HG03159 (cell line): ENCODE data around the gene DLEC1.

Experiments
- ATAC-seq: cut with Tn5 transposase; IDR thresholded peaks from one replicate; pipeline ENCODE4 v1.9.1; 2021; ENCODE audit warnings: mild to moderate bottlenecking, moderate library complexity; ENCODE audit not compliant: unreplicated experiment

The DLEC1 gene, protein sequence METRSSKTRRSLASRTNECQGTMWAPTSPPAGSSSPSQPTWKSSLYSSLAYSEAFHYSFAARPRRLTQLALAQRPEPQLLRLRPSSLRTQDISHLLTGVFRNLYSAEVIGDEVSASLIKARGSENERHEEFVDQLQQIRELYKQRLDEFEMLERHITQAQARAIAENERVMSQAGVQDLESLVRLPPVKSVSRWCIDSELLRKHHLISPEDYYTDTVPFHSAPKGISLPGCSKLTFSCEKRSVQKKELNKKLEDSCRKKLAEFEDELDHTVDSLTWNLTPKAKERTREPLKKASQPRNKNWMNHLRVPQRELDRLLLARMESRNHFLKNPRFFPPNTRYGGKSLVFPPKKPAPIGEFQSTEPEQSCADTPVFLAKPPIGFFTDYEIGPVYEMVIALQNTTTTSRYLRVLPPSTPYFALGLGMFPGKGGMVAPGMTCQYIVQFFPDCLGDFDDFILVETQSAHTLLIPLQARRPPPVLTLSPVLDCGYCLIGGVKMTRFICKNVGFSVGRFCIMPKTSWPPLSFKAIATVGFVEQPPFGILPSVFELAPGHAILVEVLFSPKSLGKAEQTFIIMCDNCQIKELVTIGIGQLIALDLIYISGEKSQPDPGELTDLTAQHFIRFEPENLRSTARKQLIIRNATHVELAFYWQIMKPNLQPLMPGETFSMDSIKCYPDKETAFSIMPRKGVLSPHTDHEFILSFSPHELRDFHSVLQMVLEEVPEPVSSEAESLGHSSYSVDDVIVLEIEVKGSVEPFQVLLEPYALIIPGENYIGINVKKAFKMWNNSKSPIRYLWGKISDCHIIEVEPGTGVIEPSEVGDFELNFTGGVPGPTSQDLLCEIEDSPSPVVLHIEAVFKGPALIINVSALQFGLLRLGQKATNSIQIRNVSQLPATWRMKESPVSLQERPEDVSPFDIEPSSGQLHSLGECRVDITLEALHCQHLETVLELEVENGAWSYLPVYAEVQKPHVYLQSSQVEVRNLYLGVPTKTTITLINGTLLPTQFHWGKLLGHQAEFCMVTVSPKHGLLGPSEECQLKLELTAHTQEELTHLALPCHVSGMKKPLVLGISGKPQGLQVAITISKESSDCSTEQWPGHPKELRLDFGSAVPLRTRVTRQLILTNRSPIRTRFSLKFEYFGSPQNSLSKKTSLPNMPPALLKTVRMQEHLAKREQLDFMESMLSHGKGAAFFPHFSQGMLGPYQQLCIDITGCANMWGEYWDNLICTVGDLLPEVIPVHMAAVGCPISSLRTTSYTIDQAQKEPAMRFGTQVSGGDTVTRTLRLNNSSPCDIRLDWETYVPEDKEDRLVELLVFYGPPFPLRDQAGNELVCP (N-terminal part only)

DNA sequence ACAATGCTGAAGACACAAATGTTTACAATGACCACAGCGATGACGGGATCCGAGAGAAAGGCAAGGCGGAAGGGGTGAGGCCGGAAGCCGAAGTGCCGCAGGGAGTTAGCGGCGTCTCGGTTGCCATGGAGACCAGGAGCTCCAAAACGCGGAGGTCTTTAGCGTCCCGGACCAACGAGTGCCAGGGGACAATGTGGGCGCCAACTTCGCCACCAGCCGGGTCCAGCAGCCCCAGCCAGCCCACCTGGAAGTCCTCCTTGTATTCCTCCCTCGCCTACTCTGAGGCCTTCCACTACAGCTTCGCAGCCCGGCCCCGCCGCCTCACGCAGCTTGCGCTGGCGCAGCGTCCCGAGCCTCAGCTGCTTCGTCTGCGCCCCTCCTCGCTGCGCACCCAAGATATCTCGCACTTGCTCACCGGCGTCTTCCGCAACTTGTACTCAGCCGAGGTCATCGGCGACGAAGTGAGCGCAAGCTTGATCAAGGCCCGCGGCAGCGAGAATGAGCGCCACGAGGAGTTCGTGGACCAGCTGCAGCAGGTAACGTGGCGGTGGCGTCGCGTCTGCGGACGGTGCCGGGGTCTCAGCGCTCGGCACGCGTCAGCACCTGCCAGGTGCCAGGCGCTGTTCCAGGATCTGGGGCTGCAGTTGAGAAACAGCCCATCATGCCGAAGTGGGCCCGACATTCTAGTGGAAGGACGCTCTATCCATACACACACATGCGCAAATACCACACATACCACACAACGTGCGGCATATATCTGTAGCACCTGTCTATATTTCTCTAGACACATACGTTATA is at the start of gene DLEC1:
TSS of gene DLEC1 (plus strand) at position 108 of the 798 bp plus-strand sequence. CDS start at position 126, 18 bp downstream.
- ATAC-seq: peak; percentile 84

DNA sequence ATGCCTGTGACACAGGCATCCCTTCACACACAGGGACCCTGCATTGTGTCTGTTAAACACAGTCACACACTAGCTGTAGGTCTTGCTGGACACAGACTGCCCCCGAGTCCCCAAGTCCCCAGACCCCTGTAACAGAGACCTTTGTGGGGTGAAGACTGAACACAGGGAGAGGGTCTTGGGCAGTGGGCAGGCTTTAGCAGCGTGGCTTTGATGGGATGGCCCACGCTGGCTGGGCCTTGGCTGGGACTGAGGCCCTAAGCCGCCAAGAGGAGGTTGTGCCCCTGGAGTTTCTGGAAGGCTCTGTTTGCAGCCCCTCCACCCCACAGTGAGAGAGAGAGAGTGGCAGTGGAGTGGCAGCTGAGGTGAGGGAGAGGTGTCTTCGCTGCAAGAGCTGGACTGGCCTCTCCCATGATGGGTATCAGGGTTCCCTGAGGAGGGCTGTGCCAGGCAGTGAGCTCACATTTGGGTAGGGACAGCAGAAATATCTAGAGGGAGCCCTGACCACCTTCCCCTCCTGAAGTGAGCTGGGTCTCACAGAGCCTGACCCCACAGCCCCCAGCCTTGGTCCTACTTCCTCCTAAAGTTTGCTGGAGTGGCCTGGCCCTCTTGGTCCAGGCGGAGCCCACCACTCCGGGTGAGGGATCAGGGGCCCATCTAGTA is 49.1 kb upstream of the DLEC1 start:
- no peak for ATAC-seq

- ATAC-seq: no peak
Observed at GRCh38 chr3:37990527-37990926, 48.5 kb upstream of the DLEC1 start, which contains the start of gene VILL. Gene VILL (plus strand): TSS chr3:37990786. CDS start chr3:37993673, 2,887 bp downstream.

GRCh38 chr3:37991109-37991508 is 47.9 kb upstream of the DLEC1 start:
- ATAC-seq: no peak

DNA sequence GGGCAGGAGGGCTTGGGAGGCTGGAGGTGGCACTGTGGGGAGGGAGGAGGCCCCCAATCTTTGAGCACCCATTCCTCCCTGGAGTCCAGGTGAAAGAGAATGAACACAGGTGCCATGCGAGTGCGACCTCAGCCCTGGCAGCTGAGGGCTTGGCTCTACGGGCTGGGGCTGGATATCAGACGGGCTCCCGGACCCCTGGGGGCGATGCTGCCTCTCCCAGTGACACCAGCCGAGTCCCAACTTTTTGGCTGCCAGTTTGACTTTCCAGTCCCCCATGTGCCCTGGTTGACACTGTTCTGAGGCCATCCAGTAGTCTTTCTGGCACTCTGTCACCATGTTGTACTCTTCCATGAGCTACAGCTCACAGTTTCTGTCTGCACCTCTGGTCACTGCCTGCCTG is 47.2 kb upstream of the DLEC1 start:
- no peak for ATAC-seq

DNA sequence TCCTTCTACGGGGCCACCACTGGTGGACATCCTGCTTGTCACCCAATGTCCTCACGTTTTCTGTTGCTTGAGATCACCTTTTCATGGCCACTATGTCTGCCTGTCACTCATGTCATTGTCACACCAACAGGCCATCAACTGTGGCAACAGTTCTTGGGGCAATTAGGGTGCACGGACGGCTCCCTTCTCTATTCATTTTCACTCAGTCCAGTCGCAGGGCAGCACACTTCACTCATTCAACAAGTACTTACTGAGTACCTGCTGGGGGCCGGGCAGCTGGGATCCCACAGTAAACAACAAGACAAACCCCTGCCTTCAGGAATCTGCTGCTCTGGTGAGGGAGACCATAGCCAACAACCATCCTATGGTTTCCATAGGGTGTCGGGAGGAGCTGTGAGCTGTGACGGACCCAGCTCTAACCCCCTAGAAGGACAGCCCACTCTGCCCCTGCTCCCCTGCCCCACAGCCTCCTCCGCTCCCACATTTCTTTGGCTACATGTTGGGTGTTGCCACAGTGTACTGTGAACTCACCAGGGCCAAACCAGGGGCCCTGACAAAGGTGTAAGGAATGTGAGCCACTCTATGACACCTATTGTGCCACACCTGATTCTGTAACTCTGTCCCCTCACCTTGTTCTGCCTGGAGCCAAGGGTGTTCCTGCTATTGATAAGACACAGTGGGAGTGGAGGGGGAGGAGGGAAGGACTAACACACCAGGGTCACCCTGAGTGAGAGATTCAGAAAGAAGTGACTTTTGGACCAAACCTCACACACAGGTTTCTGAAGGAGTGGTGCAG is 46.5 kb upstream of the DLEC1 start:
- no peak for ATAC-seq

DNA sequence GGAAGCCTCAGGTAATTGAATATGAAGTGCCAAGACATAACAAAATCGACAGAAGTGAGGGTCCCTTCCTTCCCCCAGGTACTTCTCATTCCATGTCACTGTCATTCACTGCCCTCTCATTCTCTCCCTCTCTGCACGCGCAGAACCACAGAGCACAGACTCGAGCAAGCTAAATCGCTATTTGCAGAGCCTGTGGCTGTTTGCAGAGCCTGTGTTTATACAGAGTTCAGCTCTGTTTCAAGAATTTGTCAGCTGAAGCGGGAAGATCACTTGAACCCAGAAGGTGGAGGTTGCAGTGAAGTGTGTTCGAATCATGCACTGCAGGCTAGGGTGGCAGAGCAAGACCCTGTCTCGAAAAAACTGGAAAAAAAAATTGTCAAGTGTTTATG is 45.9 kb upstream of the DLEC1 start:
- no peak for ATAC-seq

GRCh38 chr3:37993460-37993819 is 45.6 kb upstream of the DLEC1 start:
- no peak for ATAC-seq

GRCh38 chr3:37993820-37994638 is 45.0 kb upstream of the DLEC1 start:
- ATAC-seq: peak; percentile 51

DNA sequence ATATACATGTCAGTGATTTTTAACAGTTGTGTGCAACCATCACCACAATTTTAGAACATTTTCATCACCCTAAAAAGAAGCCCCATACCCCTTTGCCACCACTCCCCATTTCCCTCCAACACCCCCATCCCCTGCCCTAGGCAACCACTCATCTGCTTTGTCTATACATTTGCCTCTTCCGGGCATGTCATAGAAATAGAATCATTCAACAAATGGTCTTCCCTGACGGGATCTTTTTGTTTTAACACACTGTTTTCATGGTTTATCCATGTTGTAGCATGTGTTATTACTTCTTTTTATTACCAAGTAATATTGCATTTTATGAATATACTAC is 44.4 kb upstream of the DLEC1 start:
- no peak for ATAC-seq

DNA sequence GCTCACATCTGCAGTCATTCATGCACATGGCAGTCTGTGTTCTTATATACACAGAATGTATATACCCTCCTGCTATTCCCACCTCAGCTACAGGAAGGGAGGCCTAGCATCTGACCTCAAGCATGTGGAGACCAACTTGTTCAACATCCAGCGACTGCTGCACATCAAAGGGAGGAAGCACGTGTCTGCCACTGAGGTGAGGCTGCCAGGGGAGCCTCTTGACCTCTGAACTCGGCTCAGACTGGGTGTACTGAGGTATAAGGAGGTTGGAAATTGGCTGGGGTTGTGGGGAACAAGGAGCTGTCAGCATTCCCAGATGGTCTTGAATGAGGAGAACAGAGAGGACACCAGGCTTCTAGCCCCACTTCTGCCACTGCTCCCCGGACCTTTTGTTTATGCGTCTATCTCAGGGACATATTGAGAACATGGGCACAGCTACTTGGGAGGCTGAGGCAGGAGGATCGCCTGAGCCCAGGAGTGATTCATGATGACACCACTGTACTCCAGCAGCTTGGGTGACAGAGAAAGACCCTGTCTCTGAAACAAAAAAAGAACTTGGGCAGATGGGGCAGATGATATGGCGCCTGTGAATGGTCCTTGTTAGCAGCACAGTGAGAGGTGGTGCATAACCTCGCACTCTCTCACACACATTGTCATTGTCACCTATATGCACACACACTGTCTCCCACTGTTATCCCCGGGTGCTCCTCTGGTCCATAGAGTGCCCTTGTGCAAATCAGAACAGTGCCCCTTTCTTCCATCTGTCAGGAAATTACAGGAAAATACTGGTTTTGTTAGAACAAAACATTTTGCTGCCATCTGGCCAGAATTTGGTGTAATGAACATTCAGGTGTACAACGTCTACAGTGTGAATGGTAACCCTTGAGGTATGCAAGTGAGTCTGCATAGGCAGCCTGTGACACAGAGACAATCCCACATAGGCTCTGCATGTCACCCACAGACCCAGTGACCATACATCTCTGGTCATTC is 43.1 kb upstream of the DLEC1 start:
- no peak for ATAC-seq

DNA sequence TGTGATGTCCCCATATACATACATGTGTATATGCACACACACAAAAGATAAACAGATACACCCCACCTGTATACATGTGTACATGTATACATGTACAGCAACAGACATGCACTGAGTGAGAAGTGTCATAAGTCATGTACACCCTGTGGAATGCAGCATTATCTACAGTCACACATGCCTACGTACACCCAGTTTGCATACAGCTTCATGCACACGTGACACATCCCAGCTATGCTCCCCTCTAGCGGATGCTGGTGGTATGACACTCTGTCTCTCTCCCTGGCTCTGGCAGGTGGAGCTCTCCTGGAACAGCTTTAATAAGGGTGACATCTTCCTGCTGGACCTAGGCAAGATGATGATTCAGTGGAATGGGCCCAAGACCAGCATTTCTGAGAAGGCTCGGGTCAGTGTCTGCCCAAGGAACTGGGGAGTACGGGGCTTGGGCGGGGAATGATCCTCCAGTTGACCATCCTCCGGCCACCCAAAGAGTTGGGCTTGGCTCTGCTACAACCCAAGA is 42.2 kb upstream of the DLEC1 start:
- peak; percentile 57 for ATAC-seq

GRCh38 chr3:37997342-37997741 is 41.7 kb upstream of the DLEC1 start:
- no peak for ATAC-seq

- no peak for ATAC-seq
Observed at GRCh38 chr3:37997791-37998370, 41.1 kb upstream of the DLEC1 start.

- ATAC-seq: no peak
Observed at GRCh38 chr3:37999836-38000235, 39.2 kb upstream of the DLEC1 start.

- ATAC-seq: no peak
Observed at GRCh38 chr3:38000242-38000916, 38.6 kb upstream of the DLEC1 start.
